DOHH2 (cell line): ENCODE data around the gene ANO8.

ENCODE experiments used
- H3F3A ChIP-seq: fragments of 200-600 bp; sonication (generic), shearing (Covaris generic); 2 replicates; pipeline ENCODE4 v1.6.0; 2016; ENCODE audit warnings: antibody characterized with exemption, mild to moderate bottlenecking; ENCODE audit not compliant: control insufficient read depth, insufficient read depth
- H3K27ac ChIP-seq: fragments of 200-600 bp; sonication (generic); 2 replicates; pipeline ENCODE4 v1.5.1; 2014; ENCODE audit warnings: low read depth, mild to moderate bottlenecking, low read length, moderate library complexity
- H3K27me3 ChIP-seq: fragments of 200-600 bp; sonication (generic); 2 replicates; pipeline ENCODE4 v1.6.1; 2014; ENCODE audit warnings: mild to moderate bottlenecking, low read length, mixed read lengths; ENCODE audit not compliant: control insufficient read depth
- H3K36me3 ChIP-seq: fragments of 200-600 bp; sonication (generic); 2 replicates; pipeline ENCODE4 v1.6.1; 2014; ENCODE audit warnings: mild to moderate bottlenecking, low read length, moderate library complexity, mixed read lengths; ENCODE audit not compliant: control insufficient read depth
- H3K4me1 ChIP-seq: fragments of 200-600 bp; sonication (generic); 2 replicates; pipeline ENCODE4 v1.6.1; 2014; ENCODE audit warnings: mild to moderate bottlenecking, low read length, mixed read lengths; ENCODE audit not compliant: control insufficient read depth
- H3K4me2 ChIP-seq: fragments of 200-600 bp; sonication (generic); 2 replicates; pipeline ENCODE4 v1.6.0; 2014; ENCODE audit warnings: mild to moderate bottlenecking, low read length, moderate library complexity
- H3K4me3 ChIP-seq: fragments of 200-600 bp; sonication (generic); 2 replicates; pipeline ENCODE4 v1.5.1; 2014; ENCODE audit warnings: mild to moderate bottlenecking, low read length, mixed read lengths
- H3K79me2 ChIP-seq: fragments of 200-600 bp; sonication (generic); 2 replicates; pipeline ENCODE4 v1.6.1; 2014; ENCODE audit warnings: mild to moderate bottlenecking, low read length, mixed read lengths; ENCODE audit not compliant: control insufficient read depth
- H3K9me2 ChIP-seq: fragments of 200-600 bp; sonication (generic); replicated peaks from 2 replicates; pipeline ENCODE4 v1.6.1; 2014; ENCODE audit warnings: mild to moderate bottlenecking, low read length, mixed read lengths; ENCODE audit not compliant: control insufficient read depth
- H3K9me3 ChIP-seq: fragments of 200-600 bp; sonication (generic); 2 replicates; pipeline ENCODE4 v1.6.1; 2014; ENCODE audit warnings: antibody characterized with exemption, low read length, mixed read lengths; ENCODE audit not compliant: control insufficient read depth, insufficient read depth
- H4K20me1 ChIP-seq: fragments of 200-600 bp; sonication (generic); 2 replicates; pipeline ENCODE4 v1.6.0; 2014; ENCODE audit warnings: low read depth, mild to moderate bottlenecking, antibody characterized with exemption, low read length, moderate library complexity; ENCODE audit not compliant: control insufficient read depth, insufficient read depth
- CTCF ChIP-seq: fragments of 200-600 bp; sonication (generic); IDR thresholded peaks from one replicate; pipeline ENCODE4 v1.5.1; 2014; ENCODE audit warnings: antibody characterized with exemption, mild to moderate bottlenecking, low read depth, low read length; ENCODE audit not compliant: poor library complexity, severe bottlenecking
- EZH2phosphoT487 ChIP-seq: fragments of 200-600 bp; sonication (generic); IDR thresholded peaks from 2 replicates; pipeline ENCODE4 v1.6.1; 2017; ENCODE audit warnings: borderline replicate concordance, mild to moderate bottlenecking, antibody characterized with exemption, low read length, moderate library complexity, mixed read lengths

ANO8 gene

GRCh38 chr19:17339088-17339741 is 4.6 kb upstream of the ANO8 start:
- H3K27ac ChIP-seq: no peak overlapping the region
- peak overlapping the region; percentile 96; the same call in 1 of the 2 replicates for H3K4me3 ChIP-seq
- peaks cover 42% of the 10 kb centered on the region for H3K36me3 ChIP-seq
- peaks cover 38% of the 10 kb centered on the region for H3K4me1 ChIP-seq
- peaks cover 25% of the 10 kb centered on the region for H3K79me2 ChIP-seq
- peak overlapping the region; percentile 96 for H3K4me2 ChIP-seq
- no peaks in the 10 kb centered on the region for H3K9me3 ChIP-seq
- H3K27me3 ChIP-seq: no peaks in the 10 kb centered on the region
- no peak for TF ChIP-seq CTCF
- TF ChIP-seq EZH2phosphoT487: no peak
- H3F3A ChIP-seq: peaks cover 12% of the 10 kb centered on the region
- no peaks in the 10 kb centered on the region; the same call in 1 of the 2 replicates for H4K20me1 ChIP-seq
- H3K9me2 ChIP-seq: no peaks in the 10 kb centered on the region

- peaks cover 38% of the 10 kb centered on the region for H3K36me3 ChIP-seq
- no peaks in the 10 kb centered on the region for H3K27me3 ChIP-seq
- peak overlapping the region; percentile 96 for H3K4me3 ChIP-seq
- peak overlapping the region; percentile 96 for H3K4me2 ChIP-seq
- H3K9me2 ChIP-seq: no peaks in the 10 kb centered on the region
- peaks cover 25% of the 10 kb centered on the region for H3K79me2 ChIP-seq
- H3K27ac ChIP-seq: no peak overlapping the region
- no peaks in the 10 kb centered on the region; the same call in 1 of the 2 replicates for H4K20me1 ChIP-seq
- H3K9me3 ChIP-seq: no peaks in the 10 kb centered on the region
- peaks cover 8% of the 10 kb centered on the region for H3F3A ChIP-seq
- TF ChIP-seq EZH2phosphoT487: no peak
- peaks cover 42% of the 10 kb centered on the region for H3K4me1 ChIP-seq
Observed at GRCh38 chr19:17338433-17339078, 3.9 kb upstream of the ANO8 start.

- H3K9me2 ChIP-seq: no peaks in the 10 kb centered on the region
- peak overlapping the region; percentile 96 for H3K4me3 ChIP-seq
- H3K27me3 ChIP-seq: no peaks in the 10 kb centered on the region
- peak overlapping the region; percentile 76 for H3K27ac ChIP-seq
- H3K4me1 ChIP-seq: peaks cover 43% of the 10 kb centered on the region
- peaks cover 39% of the 10 kb centered on the region for H3K36me3 ChIP-seq
- H3K9me3 ChIP-seq: peaks cover 5% of the 10 kb centered on the region; the same call in 1 of the 2 replicates
- H3K79me2 ChIP-seq: peaks cover 25% of the 10 kb centered on the region
- H3K4me2 ChIP-seq: peak overlapping the region; percentile 96
- TF ChIP-seq CTCF (no peak), EZH2phosphoT487 (no peak)
- no peaks in the 10 kb centered on the region; the same call in 1 of the 2 replicates for H4K20me1 ChIP-seq
- peaks cover 8% of the 10 kb centered on the region for H3F3A ChIP-seq
Observed at GRCh38 chr19:17337675-17338432, 3.2 kb upstream of the ANO8 start.
